ENCODE data around the gene ABHD2.
"Not testable (repeated sequence)": the region's sequence is repeated elsewhere in the genome, so short reads cannot be mapped to it uniquely, and the experiment has no call there.

ABHD2 gene

DNA sequence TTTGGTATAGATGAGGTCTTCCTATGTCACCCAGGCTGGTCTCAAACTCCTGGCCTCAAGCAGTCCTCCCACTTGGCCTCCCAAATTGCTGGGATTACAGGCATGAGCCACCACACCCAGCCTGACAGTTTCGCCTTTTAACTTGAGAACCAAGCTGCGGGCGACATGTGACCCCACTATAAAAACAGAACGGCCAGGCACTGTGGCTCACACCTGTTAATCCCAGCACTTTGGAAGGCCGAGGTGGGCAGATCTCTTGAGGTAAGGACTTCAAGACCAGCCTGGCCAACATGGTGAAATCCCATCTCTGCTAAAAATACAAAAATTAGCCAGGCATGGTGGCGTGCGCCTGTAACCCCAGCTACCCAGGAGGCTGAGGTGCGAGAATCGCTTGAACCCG lies 52.9 kb downstream of the ABHD2 start:
- not testable (repeated sequence) for DNase-seq

DNA sequence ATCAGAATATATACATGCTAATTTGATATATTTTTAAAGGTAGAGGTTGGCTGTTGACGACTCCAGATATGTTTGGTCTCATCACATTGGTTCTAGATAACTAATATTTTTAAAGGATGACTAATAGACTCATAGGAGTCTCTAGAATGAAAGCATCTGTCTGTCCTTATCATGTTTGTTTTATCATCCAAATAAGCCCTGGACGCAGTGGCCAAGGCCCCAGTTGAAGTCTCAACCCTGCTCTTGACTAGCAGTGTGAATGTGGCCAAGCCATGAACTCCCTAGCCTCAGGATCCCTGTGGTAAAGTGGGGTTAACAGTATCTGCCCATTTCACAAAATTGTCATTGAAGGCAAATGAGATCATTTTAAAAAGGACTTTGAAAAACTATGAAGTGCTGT lies 53.6 kb downstream of the ABHD2 start:
- no peak for DNase-seq

GRCh38 chr15:89142423-89142822 lies 54.2 kb downstream of the ABHD2 start:
- DNase-seq = no peak

DNA sequence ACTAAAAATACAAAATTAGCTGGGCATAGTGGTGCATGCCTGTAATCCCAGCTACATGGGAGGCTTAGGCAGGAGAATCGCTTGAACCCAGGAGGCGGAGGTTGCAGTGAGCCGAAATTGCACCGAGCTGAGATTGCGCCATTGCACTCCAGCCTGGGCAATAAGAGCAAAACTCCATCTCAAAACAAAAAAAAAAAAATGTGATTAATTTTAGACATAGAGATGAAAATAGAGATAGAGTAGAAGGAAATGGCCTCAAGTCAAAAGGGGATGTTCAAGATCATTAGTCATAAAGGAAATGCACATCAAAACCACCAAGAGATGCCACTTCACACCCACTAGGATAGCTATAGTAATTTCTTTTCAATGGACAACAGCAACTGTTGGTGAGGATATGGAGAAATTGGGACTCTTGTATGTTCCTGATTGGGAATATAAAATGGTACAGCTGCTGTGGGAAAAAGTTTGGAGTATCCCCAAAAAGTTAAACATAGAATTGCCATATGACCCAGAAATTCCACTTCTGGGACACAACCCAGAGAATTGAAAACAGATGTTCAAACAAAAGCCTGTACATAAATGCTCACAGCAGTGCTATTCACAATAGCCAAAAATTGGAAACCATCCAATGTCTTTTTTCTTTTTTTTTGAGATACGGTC lies 55.4 kb downstream of the ABHD2 start:
- no peak for DNase-seq

DNA sequence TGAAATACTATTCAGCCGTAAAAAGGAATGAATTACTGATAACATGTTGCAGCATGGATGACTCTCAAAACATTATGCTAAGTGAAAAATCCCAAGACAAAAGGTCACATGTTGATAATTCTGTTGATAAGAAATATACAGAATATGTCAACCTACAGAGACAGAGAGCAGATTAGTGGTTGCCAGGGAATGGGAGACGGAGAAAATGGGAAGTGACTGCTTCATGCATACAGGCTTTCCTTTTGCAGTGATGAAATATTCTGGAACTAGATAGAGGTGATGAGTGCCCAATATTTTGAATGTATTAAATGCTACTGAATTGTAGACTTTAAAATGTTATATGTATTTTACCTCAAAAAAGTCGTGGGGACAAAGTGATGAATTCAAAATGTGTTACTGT lies 56.2 kb downstream of the ABHD2 start:
- no peak for DNase-seq

DNA sequence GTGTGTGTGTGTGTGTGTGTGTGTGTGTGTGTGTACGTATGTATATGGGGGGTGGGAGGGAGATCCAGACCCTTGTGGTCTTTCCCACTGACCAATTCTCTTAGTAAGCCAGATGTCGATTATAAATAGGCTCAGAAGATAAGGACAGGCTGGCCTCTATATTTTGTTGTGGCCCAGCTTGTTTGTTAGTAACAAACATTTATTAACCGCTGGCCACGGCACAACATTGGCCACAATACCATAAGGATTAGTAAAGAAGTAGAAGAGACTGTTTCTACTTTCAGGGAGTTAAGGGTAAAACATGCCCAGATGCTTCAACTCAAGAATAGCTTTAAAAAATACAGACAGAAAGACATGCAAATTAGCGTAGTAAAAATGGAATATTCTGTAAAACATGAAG lies 58.1 kb downstream of the ABHD2 start:
- no peak for DNase-seq

- DNase-seq = no peak
These were observed 59.9 kb downstream of the ABHD2 start for GRCh38 chr15:89148126-89148525.

- no peak for DNase-seq
These were observed 61.3 kb downstream of the ABHD2 start for GRCh38 chr15:89149501-89150101.

- no peak for DNase-seq
These were observed 62.0 kb downstream of the ABHD2 start for GRCh38 chr15:89150287-89150686.

DNA sequence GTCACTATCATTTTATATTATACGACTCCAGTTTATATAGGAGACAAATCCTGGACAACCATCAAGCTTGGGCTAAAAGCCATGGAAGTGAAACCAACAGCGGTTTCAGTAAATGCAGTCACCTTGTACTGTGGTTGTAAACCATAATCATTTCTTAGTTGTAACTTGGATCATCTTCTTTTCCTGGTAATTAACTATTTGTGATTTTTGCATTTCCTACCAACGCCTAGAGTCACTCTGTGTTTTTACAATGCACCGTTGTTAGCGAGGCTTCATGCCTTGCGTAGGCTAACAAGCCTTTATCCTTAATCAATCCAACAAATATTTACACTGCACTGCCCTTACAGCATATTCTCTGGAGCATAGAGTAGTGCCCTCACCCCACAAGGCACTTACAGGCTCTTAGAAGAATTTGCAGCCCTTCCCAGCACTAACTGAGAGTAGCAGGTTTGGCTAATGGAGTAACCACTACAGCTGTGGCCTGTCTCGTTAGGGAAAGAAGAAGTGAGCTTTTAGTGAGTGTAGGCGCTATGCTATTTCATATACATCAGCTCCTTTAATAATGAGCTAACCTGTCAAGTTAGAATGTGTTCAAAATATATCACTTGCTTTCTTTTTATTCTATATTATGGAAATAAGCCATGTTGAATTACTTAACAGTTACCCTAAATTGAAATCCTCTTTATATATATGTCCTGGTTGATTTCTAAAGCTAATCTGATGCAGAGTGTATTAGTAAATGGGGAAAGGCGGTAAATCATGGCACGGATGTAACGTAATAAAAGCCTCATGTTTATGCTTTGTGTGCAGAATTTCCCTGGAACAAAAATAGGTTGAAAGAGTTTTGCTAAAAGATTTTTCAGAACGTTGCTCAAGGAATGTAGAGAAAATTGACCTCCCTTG lies 62.8 kb downstream of the ABHD2 start:
- no peak for DNase-seq

DNA sequence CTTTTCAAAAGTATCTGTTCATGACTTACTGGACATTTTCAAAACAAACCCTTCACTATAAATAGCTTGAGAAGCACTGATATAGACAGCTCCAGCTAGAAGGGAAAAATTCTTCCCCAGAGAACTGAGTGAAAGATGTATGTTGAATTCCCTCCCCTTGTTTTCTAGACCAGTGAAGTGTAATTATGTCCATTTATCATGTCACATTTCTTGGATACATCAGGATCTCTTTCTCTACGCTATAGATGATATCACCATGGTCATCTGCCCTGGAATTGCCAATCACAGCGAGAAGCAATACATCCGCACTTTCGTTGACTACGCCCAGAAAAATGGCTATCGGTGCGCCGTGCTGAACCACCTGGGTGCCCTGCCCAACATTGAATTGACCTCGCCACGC lies 66.9 kb downstream of the ABHD2 start:
- DNase-seq = no peak

GRCh38 chr15:89155656-89156055 lies 67.4 kb downstream of the ABHD2 start:
- DNase-seq = no peak

- DNase-seq = no peak
These were observed 68.8 kb downstream of the ABHD2 start for GRCh38 chr15:89157061-89157460.

DNA sequence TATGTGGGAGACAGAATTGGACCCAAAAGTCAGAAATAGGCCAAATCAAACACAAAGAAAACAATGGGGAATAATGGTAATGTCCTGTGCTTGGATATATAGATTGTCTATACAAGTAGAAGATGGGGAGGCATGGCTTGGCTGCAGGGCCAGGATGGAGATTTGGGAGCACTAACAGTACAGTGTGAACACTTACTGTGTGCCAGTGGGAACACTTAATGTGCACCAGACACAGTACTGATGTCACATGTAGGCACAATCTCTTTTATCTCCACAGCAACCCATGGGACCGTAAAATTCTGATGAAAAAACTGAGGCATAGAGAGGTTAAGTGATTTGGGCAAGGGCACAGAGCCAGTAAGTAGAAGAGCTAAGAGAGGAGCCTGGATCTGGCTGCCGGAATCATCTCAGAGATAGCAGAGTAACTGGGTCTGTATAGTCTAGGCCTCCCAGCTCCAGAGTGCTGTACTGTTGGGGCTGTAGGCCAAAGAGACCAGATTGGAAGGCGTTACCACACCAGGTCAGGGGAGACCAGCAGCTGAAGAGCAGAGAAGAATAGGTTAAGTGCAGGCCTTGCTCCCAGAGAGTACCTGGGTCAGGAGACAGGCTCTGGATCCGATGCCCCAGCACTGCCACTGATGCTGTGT lies 69.8 kb downstream of the ABHD2 start:
- no peak for DNase-seq

DNA sequence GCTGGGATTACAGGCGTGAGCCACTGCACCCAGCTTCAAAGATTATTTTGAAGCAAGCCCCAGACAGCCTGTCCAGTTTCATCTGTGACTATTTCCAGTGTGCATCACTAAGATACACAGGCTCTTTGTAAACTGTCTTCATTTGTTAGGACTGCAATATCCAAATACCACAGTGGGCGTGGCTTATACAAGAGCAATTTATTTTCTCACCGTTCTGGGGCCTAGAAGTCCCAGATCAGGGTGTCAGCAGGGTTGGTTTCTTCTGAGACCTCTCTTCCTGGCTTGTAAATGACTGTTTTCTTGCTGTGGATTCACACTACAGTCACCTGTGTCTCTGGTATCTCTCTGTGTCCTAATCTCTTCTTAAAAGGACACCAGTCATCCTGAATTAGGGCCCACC lies 73.4 kb downstream of the ABHD2 start:
- no peak for DNase-seq

DNA sequence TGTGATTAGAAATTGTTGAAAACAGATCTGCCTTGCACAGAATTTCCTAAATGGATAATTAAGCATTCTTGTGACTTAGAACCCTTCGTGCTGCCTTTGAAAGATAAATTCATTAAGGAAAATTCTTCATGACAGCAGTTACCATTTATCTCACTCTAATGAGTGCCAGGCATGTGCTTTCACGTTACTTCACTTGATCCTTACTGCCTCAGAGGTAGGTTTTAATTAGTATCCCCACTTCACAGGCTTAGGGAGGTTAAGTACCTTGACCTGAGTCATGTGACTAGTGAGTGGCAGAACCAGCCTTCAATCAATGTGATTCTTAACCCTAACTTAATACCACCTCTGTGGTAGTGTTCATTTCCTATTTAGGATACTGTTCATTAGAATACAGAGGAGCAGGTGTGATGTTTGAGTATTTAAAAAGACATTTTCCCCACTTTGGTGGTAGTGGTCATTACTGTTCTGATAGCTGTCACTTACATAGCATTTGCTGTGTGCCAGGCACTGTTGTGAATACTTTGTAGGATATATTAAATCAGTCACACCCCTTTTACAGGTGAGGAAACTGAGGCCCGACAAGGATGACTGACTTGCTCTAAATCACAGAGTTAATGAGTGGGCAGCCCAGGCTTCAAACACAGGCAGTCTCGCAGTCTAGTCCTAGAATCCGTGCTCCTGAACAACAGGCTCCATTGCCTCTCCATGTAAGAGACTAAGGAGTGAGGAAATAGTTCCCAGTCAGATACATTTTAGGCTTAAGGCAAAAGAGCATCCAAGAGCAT lies 75.2 kb downstream of the ABHD2 start:
- no peak for DNase-seq

DNA sequence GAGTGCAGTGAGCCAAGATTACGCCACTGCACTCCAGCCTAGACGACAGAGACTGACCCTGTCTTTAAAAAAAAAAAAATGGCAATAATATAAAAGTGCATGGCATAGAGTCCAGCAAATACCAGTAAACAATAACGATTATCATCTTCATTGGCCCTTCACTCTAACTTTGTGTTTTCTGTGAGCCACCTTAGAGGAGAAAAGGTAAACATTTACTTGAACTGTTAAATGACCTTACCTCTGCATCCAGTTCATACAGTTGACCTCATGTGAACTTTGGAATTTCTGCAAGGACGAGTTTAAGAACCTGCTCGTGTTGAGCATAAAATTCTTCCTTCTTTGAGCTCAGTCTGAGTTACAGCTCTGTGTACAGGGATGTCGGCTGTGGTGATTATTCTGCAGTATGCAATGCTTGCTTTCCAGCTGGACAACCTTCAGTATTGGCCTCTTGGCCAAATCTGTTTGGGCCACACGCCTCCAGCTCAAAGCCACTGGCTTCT lies 76.5 kb downstream of the ABHD2 start:
- DNase-seq = no peak

DNA sequence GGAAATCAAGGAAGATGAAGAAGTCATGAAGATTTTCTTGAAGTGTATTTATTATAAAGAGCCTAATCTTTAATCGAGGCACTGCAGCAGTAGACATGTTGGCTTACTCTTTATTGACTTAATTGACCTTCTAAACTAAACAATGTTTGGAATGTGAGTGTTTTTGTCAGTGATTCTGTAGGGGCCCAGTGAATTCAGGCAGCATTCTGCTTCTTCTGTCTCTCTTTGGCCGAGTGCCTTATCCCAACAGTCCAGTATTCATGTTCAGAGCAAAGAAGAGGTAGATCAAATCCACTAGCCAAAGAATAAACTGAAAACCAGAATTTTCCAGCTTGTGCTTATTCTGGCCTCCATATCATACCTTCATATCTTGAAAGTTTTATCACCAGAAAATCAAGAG lies 77.4 kb downstream of the ABHD2 start:
- DNase-seq = no peak

GRCh38 chr15:89167267-89168176 lies 79.3 kb downstream of the ABHD2 start:
- DNase-seq = peak; percentile 50 to 55

DNA sequence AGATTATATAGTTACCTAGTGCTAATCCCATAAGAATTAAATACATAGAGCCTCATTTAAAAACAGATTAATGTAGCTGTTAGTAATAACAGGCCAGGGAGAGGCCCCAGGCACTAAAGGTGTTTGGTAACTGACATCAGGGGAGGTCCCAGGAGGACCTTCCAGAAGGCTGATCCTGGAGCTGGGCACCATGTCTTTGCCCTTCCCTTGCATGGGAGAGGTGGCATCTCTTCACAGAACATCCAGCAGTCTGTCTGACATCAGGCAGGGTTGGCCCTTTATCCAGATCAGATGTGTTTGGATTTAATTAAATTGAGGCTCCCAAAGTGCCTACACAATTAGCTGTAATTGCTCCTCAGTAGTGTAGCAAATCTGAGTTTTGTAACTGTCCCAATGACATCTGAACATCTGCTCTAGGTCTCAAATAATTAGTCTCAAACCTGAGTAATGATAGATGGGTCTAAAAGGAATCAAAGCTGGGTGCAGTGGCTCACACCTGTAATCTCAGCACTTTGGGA lies 80.1 kb downstream of the ABHD2 start:
- no peak for DNase-seq

DNA sequence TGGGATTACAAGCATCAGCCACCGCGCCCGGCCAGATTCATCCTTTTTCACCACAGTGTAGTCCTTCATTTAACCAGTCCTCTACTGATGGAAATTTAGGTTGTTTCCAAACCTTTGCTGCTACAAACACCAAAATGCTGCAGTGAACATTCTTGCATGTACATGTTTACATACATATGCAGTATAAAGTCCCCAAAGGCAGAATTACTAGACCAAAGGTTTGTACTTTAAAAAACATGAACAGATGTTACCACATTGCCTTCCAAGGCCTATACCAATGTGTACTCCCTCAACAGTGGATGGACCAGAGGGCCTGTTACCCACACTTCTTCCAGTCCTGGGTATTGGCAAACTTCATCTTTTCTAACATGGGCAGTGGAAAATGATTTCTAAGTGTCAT lies 82.1 kb downstream of the ABHD2 start:
- no peak for DNase-seq
